ENCODE results near the gene FOXL1. TPM values are rescaled to one million over a fixed set of nuclear protein-coding genes. Genes with fewer than 3 reads are reported as not detected.

FOXL1 gene
- total RNA-seq, 2 experiments from 2014 or later, result not detected

DNA sequence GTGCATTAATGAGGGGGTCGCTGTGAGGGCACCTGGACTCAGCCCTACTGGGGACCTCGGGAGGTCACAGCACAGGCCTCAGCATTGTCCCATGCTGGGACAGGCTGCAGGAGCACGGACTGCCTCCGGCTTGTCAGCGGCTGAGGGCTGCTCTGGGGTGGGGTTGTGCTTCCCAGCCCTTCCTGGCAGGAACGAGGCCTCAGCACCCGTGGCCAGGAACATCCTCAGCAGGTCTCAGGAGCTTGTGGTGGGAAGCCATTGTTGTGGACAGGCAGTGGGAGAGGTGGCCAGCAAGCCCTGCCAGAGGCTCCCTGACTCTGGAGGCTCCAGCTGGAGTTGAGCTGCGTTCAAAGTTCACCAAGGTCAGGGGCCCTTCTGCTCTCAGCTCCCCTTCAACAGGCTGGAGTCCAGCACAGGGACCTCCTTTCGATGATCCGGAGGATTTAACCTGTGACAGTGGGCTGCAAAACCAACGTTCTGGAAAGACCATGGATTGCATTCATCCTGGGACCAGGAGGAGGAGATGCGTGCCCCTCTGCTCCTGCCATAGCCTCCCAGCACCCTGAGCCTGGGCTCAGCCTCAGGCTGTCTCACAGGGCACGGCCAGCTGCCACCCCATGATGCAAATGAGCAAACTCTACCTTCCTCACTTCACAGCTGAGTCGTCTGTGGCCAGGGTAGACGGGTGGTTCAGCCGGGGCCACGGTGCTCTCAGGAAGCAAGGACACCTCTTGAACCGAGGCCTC, 32.6 kb downstream of the FOXL1 start:
- H3K9me3 ChIP-seq (ENCODE audit: control insufficient read depth in 1 of 2, insufficient read depth in 1 of 2, low read length in 2 of 2), result no peaks in the 10 kb centered on the region
- H3K27ac ChIP-seq (ENCODE audit: low read depth in 1 of 2, low read length in 2 of 2), result no peak overlapping the region
- TF ChIP-seq, protein P1, sequence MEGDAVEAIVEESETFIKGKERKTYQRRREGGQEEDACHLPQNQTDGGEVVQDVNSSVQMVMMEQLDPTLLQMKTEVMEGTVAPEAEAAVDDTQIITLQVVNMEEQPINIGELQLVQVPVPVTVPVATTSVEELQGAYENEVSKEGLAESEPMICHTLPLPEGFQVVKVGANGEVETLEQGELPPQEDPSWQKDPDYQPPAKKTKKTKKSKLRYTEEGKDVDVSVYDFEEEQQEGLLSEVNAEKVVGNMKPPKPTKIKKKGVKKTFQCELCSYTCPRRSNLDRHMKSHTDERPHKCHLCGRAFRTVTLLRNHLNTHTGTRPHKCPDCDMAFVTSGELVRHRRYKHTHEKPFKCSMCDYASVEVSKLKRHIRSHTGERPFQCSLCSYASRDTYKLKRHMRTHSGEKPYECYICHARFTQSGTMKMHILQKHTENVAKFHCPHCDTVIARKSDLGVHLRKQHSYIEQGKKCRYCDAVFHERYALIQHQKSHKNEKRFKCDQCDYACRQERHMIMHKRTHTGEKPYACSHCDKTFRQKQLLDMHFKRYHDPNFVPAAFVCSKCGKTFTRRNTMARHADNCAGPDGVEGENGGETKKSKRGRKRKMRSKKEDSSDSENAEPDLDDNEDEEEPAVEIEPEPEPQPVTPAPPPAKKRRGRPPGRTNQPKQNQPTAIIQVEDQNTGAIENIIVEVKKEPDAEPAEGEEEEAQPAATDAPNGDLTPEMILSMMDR (IDR thresholded peaks at IDR 0.05), result no peak
- H3K27ac Mint-ChIP-seq, result no peak overlapping the region
- no peaks in the 10 kb centered on the region for H3K36me3 ChIP-seq (ENCODE audit: insufficient read depth, low read length)
- DNase-seq, result no peak
- no peak for ATAC-seq (ENCODE audit: poor library complexity)
- intact Hi-C loops (cut with DNase I, micrococcal nuclease), result no loop called here
- no peaks in the 10 kb centered on the region for H3K4me1 ChIP-seq (ENCODE audit: insufficient read depth, low read length)
- no peak overlapping the region for H3K4me3 ChIP-seq (ENCODE audit: low read length)
- no peaks in the 10 kb centered on the region for H3K4me1 Mint-ChIP-seq (ENCODE audit: low read depth)
- no peaks in the 10 kb centered on the region for H3K36me3 Mint-ChIP-seq (ENCODE audit: low read depth)
- H3K27me3 ChIP-seq (ENCODE audit: control insufficient read depth in 1 of 2, insufficient read depth in 2 of 2, low read length in 2 of 2), result peaks cover 0 to 13% of the 10 kb centered on the region in 2 experiments
- H3K9me3 Mint-ChIP-seq, result no peaks in the 10 kb centered on the region
- peaks cover 49% of the 10 kb centered on the region for H3K27me3 Mint-ChIP-seq
- CTCF ChIA-PET, result no interaction called here
- POLR2A ChIA-PET, result no interaction called here
- H3K4me3 Mint-ChIP-seq, result no peak overlapping the region

DNA sequence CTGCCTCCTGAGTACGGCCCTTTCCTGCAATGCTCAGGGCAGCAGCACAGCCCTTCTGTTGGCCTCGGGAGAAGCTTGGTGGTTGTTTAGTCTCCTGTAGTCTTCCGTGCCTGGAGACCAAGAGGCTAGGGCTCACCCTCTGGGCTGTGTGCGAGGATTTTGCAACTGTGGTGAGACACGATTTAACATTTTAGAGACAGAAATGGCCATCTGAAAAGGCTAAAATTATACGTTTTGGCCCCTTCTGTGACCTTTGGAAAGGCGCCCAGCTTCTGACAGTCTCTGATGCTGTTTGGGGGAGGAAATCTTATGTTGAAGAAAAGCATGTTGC, 33.1 kb downstream of the FOXL1 start:
- Mint-ChIP-seq H3K27ac (no peak overlapping the region), H3K4me3 (no peak overlapping the region), H3K9me3 (no peaks in the 10 kb centered on the region), H3K36me3 (ENCODE audit: low read depth) (no peaks in the 10 kb centered on the region), H3K27me3 (peaks cover 45% of the 10 kb centered on the region), H3K4me1 (ENCODE audit: low read depth) (no peaks in the 10 kb centered on the region)
- no peaks in the 10 kb centered on the region for H3K9me3 ChIP-seq (ENCODE audit: control insufficient read depth in 1 of 2, insufficient read depth in 1 of 2, low read length in 2 of 2)
- CTCF ChIA-PET, result no interaction called here
- intact Hi-C loops (cut with DNase I, micrococcal nuclease), result no loop called here
- H3K36me3 ChIP-seq (ENCODE audit: insufficient read depth, low read length), result no peaks in the 10 kb centered on the region
- no peak for DNase-seq
- TF ChIP-seq, protein P1 (IDR thresholded peaks at IDR 0.05), result no peak
- H3K4me3 ChIP-seq (ENCODE audit: low read length), result no peak overlapping the region
- no peak overlapping the region for H3K27ac ChIP-seq (ENCODE audit: low read depth in 1 of 2, low read length in 2 of 2)
- no peak for ATAC-seq (ENCODE audit: poor library complexity)
- POLR2A ChIA-PET, result no interaction called here
- no peaks in the 10 kb centered on the region for H3K4me1 ChIP-seq (ENCODE audit: insufficient read depth, low read length)
- H3K27me3 ChIP-seq (ENCODE audit: control insufficient read depth in 1 of 2, insufficient read depth in 2 of 2, low read length in 2 of 2), result peaks cover 0 to 13% of the 10 kb centered on the region in 2 experiments

DNA sequence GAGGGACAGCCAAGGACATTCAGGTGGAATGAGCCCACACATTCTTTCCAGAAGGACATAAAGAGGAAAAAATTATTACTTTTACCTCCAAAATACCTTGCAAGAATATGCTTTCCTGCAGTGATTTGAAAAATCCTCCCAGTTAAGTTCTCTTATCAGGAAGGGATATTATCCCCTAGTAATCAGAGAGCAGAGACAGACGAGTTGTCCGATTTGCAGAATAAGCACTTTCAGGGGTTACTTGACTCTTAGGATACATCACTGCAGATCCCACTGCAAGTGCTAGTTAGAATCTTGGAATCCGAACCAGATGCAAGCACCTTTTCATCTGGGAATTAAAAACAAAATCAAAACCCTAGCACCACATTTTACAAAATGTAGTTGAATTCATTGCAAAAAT, 33.6 kb downstream of the FOXL1 start:
- H3K4me1 ChIP-seq (ENCODE audit: insufficient read depth, low read length), result no peaks in the 10 kb centered on the region
- H3K4me1 Mint-ChIP-seq (ENCODE audit: low read depth), result no peaks in the 10 kb centered on the region
- no peaks in the 10 kb centered on the region for H3K9me3 Mint-ChIP-seq
- TF ChIP-seq, protein P1 (IDR thresholded peaks at IDR 0.05), result no peak
- intact Hi-C loops (cut with DNase I, micrococcal nuclease), result no loop called here
- no peak overlapping the region for H3K4me3 ChIP-seq (ENCODE audit: low read length)
- ATAC-seq (ENCODE audit: poor library complexity) (no peak), DNase-seq (no peak)
- no peaks in the 10 kb centered on the region for H3K36me3 Mint-ChIP-seq (ENCODE audit: low read depth)
- POLR2A ChIA-PET, result no interaction called here
- no peaks in the 10 kb centered on the region for H3K9me3 ChIP-seq (ENCODE audit: control insufficient read depth in 1 of 2, insufficient read depth in 1 of 2, low read length in 2 of 2)
- H3K36me3 ChIP-seq (ENCODE audit: insufficient read depth, low read length), result no peaks in the 10 kb centered on the region
- CTCF ChIA-PET, result no interaction called here
- no peak overlapping the region for H3K4me3 Mint-ChIP-seq
- H3K27me3 ChIP-seq (ENCODE audit: control insufficient read depth in 1 of 2, insufficient read depth in 2 of 2, low read length in 2 of 2), result peaks cover 0 to 13% of the 10 kb centered on the region in 2 experiments
- H3K27ac Mint-ChIP-seq, result no peak overlapping the region
- H3K27me3 Mint-ChIP-seq, result peaks cover 45% of the 10 kb centered on the region
- no peak overlapping the region for H3K27ac ChIP-seq (ENCODE audit: low read depth in 1 of 2, low read length in 2 of 2)
